OCI-LY1 (cell line): ENCODE results near the gene ACER1.

Experiments
- H2AFZ ChIP-seq: fragments of 200-600 bp; sonication (generic), shearing (Covaris generic); 2 replicates; pipeline ENCODE4 v1.6.0; 2014; ENCODE audit warnings: antibody characterized with exemption, mild to moderate bottlenecking, low read length
- H3F3A ChIP-seq: fragments of 200-600 bp; sonication (generic), shearing (Covaris generic); 2 replicates; pipeline ENCODE4 v1.6.0; 2014; ENCODE audit warnings: mild to moderate bottlenecking, antibody characterized with exemption, low read length, moderate library complexity; ENCODE audit not compliant: insufficient read depth
- H3K27ac ChIP-seq: fragments of 200-600 bp; sonication (generic); 2 replicates; pipeline ENCODE4 v1.5.1; 2014; ENCODE audit warnings: low read length, mixed run types, mild to moderate bottlenecking, low read depth; ENCODE audit not compliant: poor library complexity, severe bottlenecking
- H3K27me3 ChIP-seq: fragments of 200-600 bp; sonication (generic); 2 replicates; pipeline ENCODE4 v1.6.0; 2014; ENCODE audit warnings: antibody characterized with exemption, mild to moderate bottlenecking, low read length, moderate library complexity; ENCODE audit not compliant: insufficient read depth
- H3K36me3 ChIP-seq: fragments of 200-600 bp; sonication (generic); 2 replicates; pipeline ENCODE4 v1.6.1; 2014; ENCODE audit warnings: mild to moderate bottlenecking, antibody characterized with exemption, low read length, moderate library complexity, mixed read lengths; ENCODE audit not compliant: insufficient read depth
- H3K4me1 ChIP-seq: fragments of 200-600 bp; sonication (generic); 2 replicates; pipeline ENCODE4 v1.5.1; 2014; ENCODE audit warnings: mild to moderate bottlenecking, low read length, moderate library complexity; ENCODE audit not compliant: insufficient read depth, severe bottlenecking
- H3K4me2 ChIP-seq: fragments of 200-600 bp; sonication (generic), shearing (Covaris generic); 2 replicates; pipeline ENCODE4 v1.6.1; 2014; ENCODE audit warnings: low read length
- H3K4me3 ChIP-seq: fragments of 200-600 bp; sonication (generic); 2 replicates; pipeline ENCODE4 v1.5.1; 2014; ENCODE audit warnings: low read length, low read depth, mild to moderate bottlenecking, mixed read lengths; ENCODE audit not compliant: poor library complexity, severe bottlenecking
- H3K79me2 ChIP-seq: fragments of 200-600 bp; shearing (Covaris generic); 2 replicates; pipeline ENCODE4 v1.6.1; 2016; ENCODE audit warnings: mixed run types, low read length, mixed read lengths; ENCODE audit not compliant: insufficient read depth
- H3K9ac ChIP-seq: fragments of 200-600 bp; sonication (generic), shearing (Covaris generic); 2 replicates; pipeline ENCODE4 v1.6.1; 2014; ENCODE audit warnings: mild to moderate bottlenecking, low read length, mixed read lengths
- H3K9me2 ChIP-seq: fragments of 200-600 bp; sonication (generic), shearing (Covaris generic); 2 replicates; pipeline ENCODE4 v1.6.1; 2014; ENCODE audit warnings: low read depth, mild to moderate bottlenecking, low read length, mixed read lengths
- H3K9me3 ChIP-seq: fragments of 200-600 bp; shearing (Covaris generic); 2 replicates; pipeline ENCODE4 v1.6.1; 2014; ENCODE audit warnings: low read length, mixed read lengths
- H4K20me1 ChIP-seq: fragments of 200-600 bp; sonication (generic), shearing (Covaris generic); 2 replicates; pipeline ENCODE4 v1.6.0; 2016; ENCODE audit warnings: mild to moderate bottlenecking, low read length; ENCODE audit not compliant: insufficient read depth
- CTCF ChIP-seq: fragments of 200-600 bp; sonication (generic), shearing (Covaris generic); IDR thresholded peaks from 2 replicates; pipeline ENCODE4 v1.5.1; 2017; ENCODE audit warnings: mild to moderate bottlenecking, antibody characterized with exemption, low read length, moderate library complexity, mixed read lengths
- EZH2 ChIP-seq: fragments of 200-600 bp; sonication (generic), shearing (Covaris generic); IDR thresholded peaks from 2 replicates; pipeline ENCODE4 v1.8.0; 2017; ENCODE audit warnings: borderline replicate concordance, mixed run types, mild to moderate bottlenecking, antibody characterized with exemption, low read length, moderate library complexity, mixed read lengths

ACER1 gene

GRCh38 chr19:6269101-6269886, 64.1 kb downstream of the ACER1 start:
- Histone ChIP-seq H3K27ac (no peak overlapping the region), H3K36me3 (peaks cover 58% of the 10 kb centered on the region), H3K27me3 (no peaks in the 10 kb centered on the region), H3K9ac (no peak overlapping the region), H3K4me1 (no peaks in the 10 kb centered on the region), H3K4me3 (no peak overlapping the region), H3K9me2 (no peaks in the 10 kb centered on the region), H3K4me2 (no peak overlapping the region), H2AFZ (no peak overlapping the region), H4K20me1 (no peaks in the 10 kb centered on the region), H3F3A (no peaks in the 10 kb centered on the region), H3K9me3 (no peaks in the 10 kb centered on the region), H3K79me2 (peaks cover 20% of the 10 kb centered on the region)
- TF ChIP-seq CTCF (no peak), EZH2 (no peak)

- H3K4me1 ChIP-seq, result no peaks in the 10 kb centered on the region
- TF ChIP-seq CTCF, result no peak
- no peak for TF ChIP-seq EZH2
- peaks cover 12% of the 10 kb centered on the region for H3K79me2 ChIP-seq
- H3K4me3 ChIP-seq, result no peak overlapping the region
- no peaks in the 10 kb centered on the region for H3F3A ChIP-seq
- no peak overlapping the region for H2AFZ ChIP-seq
- no peaks in the 10 kb centered on the region for H3K27me3 ChIP-seq
- no peaks in the 10 kb centered on the region for H4K20me1 ChIP-seq
- no peaks in the 10 kb centered on the region for H3K9me3 ChIP-seq
- no peak overlapping the region for H3K27ac ChIP-seq
- H3K9ac ChIP-seq, result no peak overlapping the region
- H3K9me2 ChIP-seq, result no peaks in the 10 kb centered on the region
- H3K4me2 ChIP-seq, result no peak overlapping the region
- peaks cover 62% of the 10 kb centered on the region for H3K36me3 ChIP-seq
Measured at GRCh38 chr19:6268382-6268771, 65.0 kb downstream of the ACER1 start.

GRCh38 chr19:6267552-6268381, 65.6 kb downstream of the ACER1 start:
- H3K27me3 ChIP-seq, result no peaks in the 10 kb centered on the region
- H4K20me1 ChIP-seq, result no peaks in the 10 kb centered on the region
- no peak overlapping the region for H2AFZ ChIP-seq
- no peaks in the 10 kb centered on the region for H3K9me3 ChIP-seq
- peaks cover 7% of the 10 kb centered on the region for H3K79me2 ChIP-seq
- H3K9me2 ChIP-seq, result no peaks in the 10 kb centered on the region
- no peak overlapping the region for H3K4me2 ChIP-seq
- H3K36me3 ChIP-seq, result peaks cover 62% of the 10 kb centered on the region
- TF ChIP-seq EZH2, result no peak
- TF ChIP-seq CTCF, result no peak
- no peak overlapping the region for H3K4me3 ChIP-seq
- no peaks in the 10 kb centered on the region for H3F3A ChIP-seq
- H3K9ac ChIP-seq, result no peak overlapping the region
- no peaks in the 10 kb centered on the region for H3K4me1 ChIP-seq
- no peak overlapping the region for H3K27ac ChIP-seq
